K562 (cell line): ENCODE results near the gene IQSEC3.
"Not testable (repeated sequence)": the region's sequence is repeated elsewhere in the genome, so short reads cannot be mapped to it uniquely, and the experiment has no call there.

ENCODE experiments used
- DPF2 ChIP-seq: fragments of 450-650 bp; IDR thresholded peaks from 2 replicates; pipeline ENCODE4 v1.6.1; 2016
- LARP7 ChIP-seq: fragments of 450-650 bp; IDR thresholded peaks from 2 replicates; pipeline ENCODE4 v1.6.1; 2016
- NBN ChIP-seq: fragments of 450-650 bp; IDR thresholded peaks from 2 replicates; pipeline ENCODE4 v1.6.1; 2016; ENCODE audit warnings: low read depth, mild to moderate bottlenecking
- NCOA2 ChIP-seq, 2 experiments: fragments of 450-650 bp; IDR thresholded peaks; 2 replicates each; pipeline ENCODE4 v1.6.1; 2018; ENCODE audit warnings: mild to moderate bottlenecking in 2 of 2, moderate library complexity in 1 of 2; ENCODE audit not compliant: partially characterized antibody in 2 of 2
- TAF1 ChIP-seq: IDR thresholded peaks from 2 replicates; pipeline ENCODE4 v1.6.1; 2011; ENCODE audit warnings: mild to moderate bottlenecking, low read length, moderate library complexity; ENCODE audit not compliant: insufficient read depth, control insufficient read depth, severe bottlenecking; ENCODE audit errors: extremely low read depth
- ZNF384 ChIP-seq: IDR thresholded peaks from 2 replicates; pipeline ENCODE4 v1.6.1; 2012; ENCODE audit warnings: low read depth, low read length, improper control_type of control experiment
- TF ChIP-seq, protein P1 (sequence below), 3 experiments: IDR thresholded peaks in 2 of 3; conservative IDR thresholded peaks in 1 of 3; 2 replicates each; pipeline ENCODE4 v1.5.1; 2011 to 2012; ENCODE audit warnings: low read length in 3 of 3, mild to moderate bottlenecking in 3 of 3, control low read depth in 2 of 3, improper control_type of control experiment in 1 of 3, inconsistent platforms in 1 of 3, low read depth in 1 of 3, mixed read lengths in 1 of 3, moderate library complexity in 1 of 3; ENCODE audit not compliant: insufficient read depth in 2 of 3
- TF ChIP-seq, protein P2 (sequence below): sonication (generic); IDR thresholded peaks from 2 replicates; pipeline ENCODE4 v1.6.1; 2016

DNA sequence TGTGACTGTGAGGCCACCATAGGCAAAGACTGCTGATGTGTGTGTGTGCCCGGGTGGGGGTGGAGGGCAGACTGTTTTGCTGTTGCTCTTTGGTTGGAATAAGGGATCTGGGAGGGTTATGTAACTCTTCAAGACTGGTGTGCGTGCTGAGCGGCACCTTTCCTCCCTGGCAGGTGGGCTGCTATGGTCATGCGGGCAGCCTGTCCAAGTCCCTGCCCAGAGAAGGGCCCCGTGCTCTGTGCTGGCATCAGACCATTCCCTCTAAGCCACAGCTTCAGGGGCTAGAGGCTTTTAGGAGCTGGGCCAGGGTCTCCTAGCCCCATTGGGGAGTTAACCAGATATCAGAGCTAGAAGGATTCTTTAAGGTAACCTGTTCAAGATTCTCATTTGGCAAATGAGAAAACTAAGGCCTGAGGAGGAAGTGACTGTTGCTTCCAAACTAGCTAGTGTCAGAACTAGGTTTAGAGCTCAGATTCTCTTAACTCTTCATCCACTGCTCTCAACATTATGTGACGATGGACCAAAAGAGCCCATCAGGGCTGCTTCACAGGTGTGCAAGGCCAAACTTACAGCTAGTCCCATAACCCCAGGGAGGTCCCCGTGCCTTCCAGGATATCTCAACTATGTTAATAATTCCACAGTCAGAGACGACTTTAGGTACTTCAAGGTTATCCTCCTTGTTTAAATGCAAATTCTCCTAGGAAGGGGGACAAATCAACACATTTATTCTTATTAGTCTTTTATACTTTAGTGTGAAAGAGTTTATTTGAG lies 8.0 kb downstream of the IQSEC3 start:
- not testable (repeated sequence) for TF ChIP-seq DPF2; TAF1; LARP7; ZNF384; NCOA2 (IDR thresholded peaks at IDR 0.05; ENCODE audit: partially characterized antibody in 2 of 2); NBN
- TF ChIP-seq, protein P1, sequence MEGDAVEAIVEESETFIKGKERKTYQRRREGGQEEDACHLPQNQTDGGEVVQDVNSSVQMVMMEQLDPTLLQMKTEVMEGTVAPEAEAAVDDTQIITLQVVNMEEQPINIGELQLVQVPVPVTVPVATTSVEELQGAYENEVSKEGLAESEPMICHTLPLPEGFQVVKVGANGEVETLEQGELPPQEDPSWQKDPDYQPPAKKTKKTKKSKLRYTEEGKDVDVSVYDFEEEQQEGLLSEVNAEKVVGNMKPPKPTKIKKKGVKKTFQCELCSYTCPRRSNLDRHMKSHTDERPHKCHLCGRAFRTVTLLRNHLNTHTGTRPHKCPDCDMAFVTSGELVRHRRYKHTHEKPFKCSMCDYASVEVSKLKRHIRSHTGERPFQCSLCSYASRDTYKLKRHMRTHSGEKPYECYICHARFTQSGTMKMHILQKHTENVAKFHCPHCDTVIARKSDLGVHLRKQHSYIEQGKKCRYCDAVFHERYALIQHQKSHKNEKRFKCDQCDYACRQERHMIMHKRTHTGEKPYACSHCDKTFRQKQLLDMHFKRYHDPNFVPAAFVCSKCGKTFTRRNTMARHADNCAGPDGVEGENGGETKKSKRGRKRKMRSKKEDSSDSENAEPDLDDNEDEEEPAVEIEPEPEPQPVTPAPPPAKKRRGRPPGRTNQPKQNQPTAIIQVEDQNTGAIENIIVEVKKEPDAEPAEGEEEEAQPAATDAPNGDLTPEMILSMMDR (IDR thresholded peaks at IDR 0.05 in 2 of 3, conservative IDR thresholded peaks at IDR 0.05 in 1 of 3; ENCODE audit: insufficient read depth in 2 of 3, low read depth in 1 of 3, low read length in 3 of 3), result not testable (repeated sequence)
- TF ChIP-seq, protein P2, sequence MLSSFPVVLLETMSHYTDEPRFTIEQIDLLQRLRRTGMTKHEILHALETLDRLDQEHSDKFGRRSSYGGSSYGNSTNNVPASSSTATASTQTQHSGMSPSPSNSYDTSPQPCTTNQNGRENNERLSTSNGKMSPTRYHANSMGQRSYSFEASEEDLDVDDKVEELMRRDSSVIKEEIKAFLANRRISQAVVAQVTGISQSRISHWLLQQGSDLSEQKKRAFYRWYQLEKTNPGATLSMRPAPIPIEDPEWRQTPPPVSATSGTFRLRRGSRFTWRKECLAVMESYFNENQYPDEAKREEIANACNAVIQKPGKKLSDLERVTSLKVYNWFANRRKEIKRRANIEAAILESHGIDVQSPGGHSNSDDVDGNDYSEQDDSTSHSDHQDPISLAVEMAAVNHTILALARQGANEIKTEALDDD, result not testable (repeated sequence)
